NB4 (cell line): Measurements from ENCODE around the gene IL23A.
"Not testable (repeated sequence)": the region's sequence is repeated elsewhere in the genome, so short reads cannot be mapped to it uniquely, and the experiment has no call there.

Source experiments
- MYC ChIP-seq: IDR thresholded peaks from 2 replicates; pipeline ENCODE4 v1.6.1; 2011; ENCODE audit warnings: low read depth, low read length
- TF ChIP-seq, protein P1 (sequence below): IDR thresholded peaks from one replicate; pipeline ENCODE4 v1.5.1; 2012; ENCODE audit warnings: low read depth, low read length

DNA sequence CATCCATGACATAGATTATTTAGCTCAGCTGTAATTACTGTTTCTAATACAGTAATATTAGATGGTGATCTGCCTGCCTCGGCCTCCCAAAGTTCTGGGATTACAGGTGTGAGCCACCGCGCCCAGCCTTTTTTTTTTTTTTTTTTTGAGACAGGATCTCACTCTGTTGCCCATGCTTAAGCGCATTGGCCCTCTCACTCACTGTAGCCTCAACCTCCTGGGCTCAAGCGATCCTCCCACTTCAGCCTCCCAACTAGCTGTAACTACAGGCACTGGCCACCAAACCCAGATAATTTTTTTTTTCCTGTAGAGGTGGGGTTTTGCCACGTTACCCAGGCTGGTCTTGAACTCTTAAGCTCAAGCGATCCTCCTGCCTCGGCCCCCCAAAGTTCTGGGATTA is 3.2 kb upstream of the IL23A start:
- not testable (repeated sequence) for TF ChIP-seq MYC
- TF ChIP-seq, protein P1, sequence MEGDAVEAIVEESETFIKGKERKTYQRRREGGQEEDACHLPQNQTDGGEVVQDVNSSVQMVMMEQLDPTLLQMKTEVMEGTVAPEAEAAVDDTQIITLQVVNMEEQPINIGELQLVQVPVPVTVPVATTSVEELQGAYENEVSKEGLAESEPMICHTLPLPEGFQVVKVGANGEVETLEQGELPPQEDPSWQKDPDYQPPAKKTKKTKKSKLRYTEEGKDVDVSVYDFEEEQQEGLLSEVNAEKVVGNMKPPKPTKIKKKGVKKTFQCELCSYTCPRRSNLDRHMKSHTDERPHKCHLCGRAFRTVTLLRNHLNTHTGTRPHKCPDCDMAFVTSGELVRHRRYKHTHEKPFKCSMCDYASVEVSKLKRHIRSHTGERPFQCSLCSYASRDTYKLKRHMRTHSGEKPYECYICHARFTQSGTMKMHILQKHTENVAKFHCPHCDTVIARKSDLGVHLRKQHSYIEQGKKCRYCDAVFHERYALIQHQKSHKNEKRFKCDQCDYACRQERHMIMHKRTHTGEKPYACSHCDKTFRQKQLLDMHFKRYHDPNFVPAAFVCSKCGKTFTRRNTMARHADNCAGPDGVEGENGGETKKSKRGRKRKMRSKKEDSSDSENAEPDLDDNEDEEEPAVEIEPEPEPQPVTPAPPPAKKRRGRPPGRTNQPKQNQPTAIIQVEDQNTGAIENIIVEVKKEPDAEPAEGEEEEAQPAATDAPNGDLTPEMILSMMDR, result not testable (repeated sequence)
